SK-N-SH treated with all-trans-retinoic acid at 6 μM for 48 hours (cell line): ENCODE results near the gene ABCC2.

Experiments used
- ATAC-seq: fragments of 200-7000 bp; cut with Tn5 transposase; 3 replicates; pipeline ENCODE4 v1.9.1; 2020; ENCODE audit warnings: mild to moderate bottlenecking, moderate library complexity
- ARNTL ChIP-seq: fragments of 450-650 bp; formaldehyde crosslinking; IDR thresholded peaks from 2 replicates; pipeline ENCODE4 v1.5.0; 2020; ENCODE audit warnings: low read depth, mild to moderate bottlenecking, moderate library complexity, borderline replicate concordance
- BACH2 ChIP-seq: fragments of 250-450 bp; sonication (Bioruptor Pico); IDR thresholded peaks from 2 replicates; pipeline ENCODE4 v1.9.0; 2021; ENCODE audit warnings: mild to moderate bottlenecking, borderline replicate concordance
- CREB5 ChIP-seq: fragments of 250-450 bp; sonication (Bioruptor Pico); IDR thresholded peaks from 2 replicates; pipeline ENCODE4 v1.5.1; 2020; ENCODE audit warnings: low read depth, mild to moderate bottlenecking, moderate library complexity
- CSDC2 ChIP-seq: fragments of 250-450 bp; sonication (Bioruptor Pico); IDR thresholded peaks from 2 replicates; pipeline ENCODE4 v1.5.0; 2020; ENCODE audit warnings: mild to moderate bottlenecking, moderate library complexity
- CSRNP3 ChIP-seq: fragments of 250-450 bp; sonication (Bioruptor Pico); IDR thresholded peaks from 2 replicates; pipeline ENCODE4 v1.5.1; 2021; ENCODE audit warnings: mild to moderate bottlenecking, moderate library complexity
- ESRRG ChIP-seq: fragments of 250-450 bp; sonication (Bioruptor Pico); IDR thresholded peaks from 2 replicates; pipeline ENCODE4 v1.6.1; 2021; ENCODE audit warnings: mild to moderate bottlenecking
- GLIS3 ChIP-seq: fragments of 250-450 bp; sonication (Bioruptor Pico); IDR thresholded peaks from 2 replicates; pipeline ENCODE4 v1.5.0; 2020; ENCODE audit warnings: mild to moderate bottlenecking, moderate library complexity
- ISL1 ChIP-seq: fragments of 250-450 bp; sonication (Bioruptor Pico); IDR thresholded peaks from 2 replicates; pipeline ENCODE4 v2.1.2; 2022; ENCODE audit warnings: mild to moderate bottlenecking, moderate library complexity
- OSR1 ChIP-seq: fragments of 250-450 bp; sonication (Bioruptor Pico); IDR thresholded peaks from 2 replicates; pipeline ENCODE4 v1.8.0; 2022; ENCODE audit warnings: moderate library complexity, mild to moderate bottlenecking, inconsistent platforms
- PATZ1 ChIP-seq: fragments of 250-450 bp; sonication (Bioruptor Pico); IDR thresholded peaks from 2 replicates; pipeline ENCODE4 v1.8.0; 2020; ENCODE audit warnings: mild to moderate bottlenecking, moderate library complexity, borderline replicate concordance
- PPARA ChIP-seq: fragments of 250-450 bp; sonication (Bioruptor Pico); IDR thresholded peaks from 2 replicates; pipeline ENCODE4 v1.5.0; 2020; ENCODE audit warnings: mild to moderate bottlenecking, borderline replicate concordance
- RARB ChIP-seq: fragments of 250-450 bp; sonication (Bioruptor Pico); IDR thresholded peaks from 2 replicates; pipeline ENCODE4 v1.8.0; 2021; ENCODE audit warnings: mild to moderate bottlenecking, moderate library complexity
- SNAI2 ChIP-seq: fragments of 250-450 bp; sonication (Bioruptor Pico); IDR thresholded peaks from 2 replicates; pipeline ENCODE4 v1.5.0; 2020; ENCODE audit warnings: mild to moderate bottlenecking, moderate library complexity
- TCF4 ChIP-seq: fragments of 250-450 bp; sonication (Bioruptor Pico); IDR thresholded peaks from 2 replicates; pipeline ENCODE4 v1.8.0; 2021; ENCODE audit warnings: mild to moderate bottlenecking, moderate library complexity, borderline replicate concordance
- TOX ChIP-seq: fragments of 250-450 bp; sonication (Bioruptor Pico); IDR thresholded peaks from 2 replicates; pipeline ENCODE4 v1.8.0; 2021; ENCODE audit warnings: mild to moderate bottlenecking, moderate library complexity, borderline replicate concordance
- ZC3H10 ChIP-seq: fragments of 250-450 bp; sonication (Bioruptor Pico); IDR thresholded peaks from 2 replicates; pipeline ENCODE4 v1.5.1; 2021; ENCODE audit warnings: mild to moderate bottlenecking, moderate library complexity
- ZFP3 ChIP-seq: fragments of 250-450 bp; sonication (Bioruptor Pico); IDR thresholded peaks from 2 replicates; pipeline ENCODE4 v1.5.0; 2020; ENCODE audit warnings: mild to moderate bottlenecking, moderate library complexity
- ZFP30 ChIP-seq: fragments of 450-650 bp; formaldehyde crosslinking; IDR thresholded peaks from 2 replicates; pipeline ENCODE4 v1.5.0; 2022; ENCODE audit warnings: mild to moderate bottlenecking, moderate library complexity
- ZNF565 ChIP-seq: fragments of 450-650 bp; formaldehyde crosslinking; conservative IDR thresholded peaks from 2 replicates; pipeline ENCODE4 v1.5.0; 2020; ENCODE audit warnings: low read depth, mild to moderate bottlenecking, moderate library complexity
- ZNF70 ChIP-seq: fragments of 450-650 bp; formaldehyde crosslinking; IDR thresholded peaks from 2 replicates; pipeline ENCODE4 v1.5.0; 2020; ENCODE audit warnings: mild to moderate bottlenecking, moderate library complexity

The ABCC2 gene

GRCh38 chr10:99869581-99870122, 87.2 kb downstream of the ABCC2 start:
- TF ChIP-seq CSDC2 (no peak), CREB5 (CRISPR knock-in tag) (no peak), PPARA (CRISPR knock-in tag) (no peak), TOX (CRISPR knock-in tag) (no peak), TCF4 (CRISPR knock-in tag) (no peak), ZC3H10 (CRISPR knock-in tag) (no peak), GLIS3 (CRISPR knock-in tag) (no peak)
- ATAC-seq = peak; percentile 18

GRCh38 chr10:99870123-99870730, 87.8 kb downstream of the ABCC2 start:
- ATAC-seq = peak; percentile 70
- no peak for TF ChIP-seq ZFP3 (CRISPR knock-in tag)
- TF ChIP-seq ISL1 (CRISPR knock-in tag) = 0 out of 2 replicates have a peak, but pooled peaks have one; percentile 17

- peak; percentile 49 for ATAC-seq
- TF ChIP-seq ZFP30 (CRISPR knock-in tag) (no peak), ZNF70 (CRISPR knock-in tag) (no peak), ZFP3 (CRISPR knock-in tag) (no peak), TCF4 (CRISPR knock-in tag) (no peak), ESRRG (CRISPR knock-in tag) (no peak), OSR1 (no peak), CSDC2 (no peak), PATZ1 (no peak), CREB5 (CRISPR knock-in tag) (no peak), PPARA (CRISPR knock-in tag) (no peak), ZNF565 (CRISPR knock-in tag) (no peak), CSRNP3 (CRISPR knock-in tag) (no peak), BACH2 (CRISPR knock-in tag) (no peak), ARNTL (CRISPR knock-in tag) (no peak)
Measured at GRCh38 chr10:99872367-99873162, 90.1 kb downstream of the ABCC2 start.

GRCh38 chr10:99873846-99874245, 91.4 kb downstream of the ABCC2 start:
- ATAC-seq = no peak
- TF ChIP-seq PATZ1 (no peak), RARB (CRISPR knock-in tag) (no peak), CSDC2 (no peak), GLIS3 (CRISPR knock-in tag) (no peak), ARNTL (CRISPR knock-in tag) (no peak), TOX (CRISPR knock-in tag) (no peak), CREB5 (CRISPR knock-in tag) (no peak), BACH2 (CRISPR knock-in tag) (no peak), ESRRG (CRISPR knock-in tag) (no peak), ZNF565 (CRISPR knock-in tag) (no peak), SNAI2 (CRISPR knock-in tag) (no peak), ZC3H10 (CRISPR knock-in tag) (no peak), PPARA (CRISPR knock-in tag) (no peak)
- TF ChIP-seq, all 23 proteins: peak for 0
